IPS DF 19.7 (cell line): Measurements from ENCODE around the gene CPA1.

ENCODE experiments used
- DNase-seq: peaks from one replicate; pipeline ENCODE4 v3.0.0-alpha.2; 2013; ENCODE audit warnings: low read depth, low spot score

CPA1 gene

DNA sequence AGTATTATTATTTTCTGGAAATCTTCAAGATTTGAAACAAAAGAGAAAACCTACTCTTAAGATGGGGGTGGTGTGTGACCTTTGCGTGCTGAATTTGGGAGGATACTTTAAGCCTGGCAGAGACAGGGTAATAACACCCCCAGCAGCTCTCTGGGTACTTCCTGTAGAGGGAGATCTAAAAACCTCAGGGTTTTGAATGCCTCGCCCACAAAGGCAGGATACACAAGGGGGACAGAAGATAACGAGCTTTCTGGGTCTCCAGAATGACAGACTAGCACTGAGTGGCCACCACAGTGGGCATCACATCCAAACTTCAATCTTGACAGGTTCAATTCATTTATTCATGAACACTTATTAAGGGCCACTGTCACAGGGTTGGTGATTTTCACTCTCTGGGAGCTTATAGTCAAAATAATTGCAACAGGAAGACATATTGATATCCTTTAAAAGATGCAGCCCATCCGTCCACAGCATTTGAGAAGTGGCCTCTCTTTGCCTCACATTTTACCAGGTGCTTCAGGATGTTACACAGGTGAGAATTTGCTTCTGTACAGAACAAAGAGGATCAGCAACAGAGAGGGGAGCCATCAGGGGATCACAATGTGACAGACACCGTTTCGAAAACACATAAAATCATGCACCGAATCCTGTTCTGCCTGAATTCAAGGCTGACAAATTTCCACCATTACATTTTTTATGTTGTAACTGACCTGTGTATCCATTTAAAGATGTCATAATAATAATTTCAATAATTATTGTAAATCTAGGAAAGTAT is 14.3 kb downstream of the CPA1 start:
- no peak for DNase-seq

DNA sequence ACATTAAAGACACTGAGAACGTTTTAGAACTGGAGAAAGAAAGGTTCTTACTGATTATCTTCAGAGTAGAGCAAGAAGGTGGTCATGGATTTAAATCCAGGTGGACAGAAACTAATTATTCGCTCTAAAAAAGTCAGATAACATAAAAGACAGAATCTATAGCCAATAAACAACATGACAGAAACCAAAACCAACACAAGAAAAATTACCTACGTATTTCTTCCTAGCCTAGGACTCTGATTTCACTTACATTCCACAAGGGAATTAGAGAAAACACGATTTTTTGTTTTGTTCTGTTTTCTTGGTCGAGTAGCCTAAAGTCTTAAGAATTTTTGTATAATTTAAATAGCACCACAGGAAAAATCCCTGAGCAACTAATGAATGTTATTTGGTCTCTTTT is 15.1 kb downstream of the CPA1 start:
- DNase-seq, result no peak

DNA sequence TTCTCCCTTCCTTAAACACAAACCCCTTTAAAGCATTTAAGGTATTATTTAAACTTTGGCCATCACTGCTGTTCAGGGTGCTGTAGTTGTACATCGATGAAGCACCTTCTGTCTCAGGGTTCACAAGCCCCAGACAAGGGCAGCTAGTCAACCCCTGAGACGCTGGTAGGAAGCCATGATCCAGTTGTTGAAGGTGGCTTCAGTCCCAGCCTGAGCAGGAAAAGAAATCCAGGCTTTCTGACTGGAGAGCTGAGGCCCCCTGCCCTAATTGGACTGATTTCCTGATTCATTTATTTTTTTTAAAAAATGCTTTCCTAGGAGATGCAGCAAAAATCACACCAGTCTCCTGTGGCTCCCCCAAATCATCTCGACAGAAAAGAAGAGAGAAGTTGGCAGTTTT is 15.8 kb downstream of the CPA1 start:
- no peak for DNase-seq

DNA sequence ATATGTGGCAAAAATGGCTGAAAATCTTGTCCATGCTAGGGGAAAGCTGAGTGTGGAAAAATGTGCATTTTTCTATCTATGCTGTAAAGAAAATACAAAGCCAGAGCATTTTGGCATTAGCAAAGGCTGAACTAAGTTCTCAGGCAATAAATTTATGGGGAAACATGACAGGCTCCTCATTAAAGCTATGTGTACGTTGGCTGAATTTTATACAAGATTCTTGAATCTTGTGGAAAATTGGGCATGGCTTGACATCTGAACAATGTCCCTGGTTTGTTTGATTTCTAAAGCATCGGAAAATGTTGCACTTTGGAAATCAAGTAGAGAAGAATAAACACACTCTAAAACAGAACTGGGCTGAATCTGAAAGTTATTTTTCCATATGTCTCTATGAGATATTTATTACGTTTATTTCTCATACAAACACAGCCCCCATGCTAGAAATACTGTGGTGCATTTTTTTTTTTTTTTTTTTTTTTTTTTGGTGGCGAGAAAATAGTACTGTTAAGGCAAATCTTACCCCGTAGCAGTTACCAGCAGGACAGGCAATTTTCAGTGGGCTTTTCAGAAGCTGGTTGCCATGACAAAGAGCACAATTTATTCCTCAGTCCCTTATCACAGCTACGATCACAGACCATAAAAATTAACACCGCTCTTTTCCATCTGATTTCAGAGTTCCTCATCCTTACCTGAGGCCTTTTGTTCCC is 16.9 kb downstream of the CPA1 start:
- DNase-seq, result no peak

DNA sequence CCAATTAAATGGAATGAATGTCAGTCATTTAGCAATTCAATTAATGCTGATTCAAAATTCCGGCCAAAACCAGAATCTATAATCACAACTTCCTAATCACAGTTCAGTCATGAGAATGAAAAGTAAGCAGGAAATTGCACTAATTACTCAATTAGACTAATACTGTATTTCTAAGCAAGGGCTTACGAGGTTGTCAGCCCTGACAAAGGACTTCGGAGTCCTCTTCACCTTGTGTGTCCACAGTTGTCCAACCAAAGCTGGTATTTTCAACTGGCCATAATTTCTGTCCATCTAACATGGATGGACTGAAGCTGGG is 17.4 kb downstream of the CPA1 start:
- no peak for DNase-seq

DNA sequence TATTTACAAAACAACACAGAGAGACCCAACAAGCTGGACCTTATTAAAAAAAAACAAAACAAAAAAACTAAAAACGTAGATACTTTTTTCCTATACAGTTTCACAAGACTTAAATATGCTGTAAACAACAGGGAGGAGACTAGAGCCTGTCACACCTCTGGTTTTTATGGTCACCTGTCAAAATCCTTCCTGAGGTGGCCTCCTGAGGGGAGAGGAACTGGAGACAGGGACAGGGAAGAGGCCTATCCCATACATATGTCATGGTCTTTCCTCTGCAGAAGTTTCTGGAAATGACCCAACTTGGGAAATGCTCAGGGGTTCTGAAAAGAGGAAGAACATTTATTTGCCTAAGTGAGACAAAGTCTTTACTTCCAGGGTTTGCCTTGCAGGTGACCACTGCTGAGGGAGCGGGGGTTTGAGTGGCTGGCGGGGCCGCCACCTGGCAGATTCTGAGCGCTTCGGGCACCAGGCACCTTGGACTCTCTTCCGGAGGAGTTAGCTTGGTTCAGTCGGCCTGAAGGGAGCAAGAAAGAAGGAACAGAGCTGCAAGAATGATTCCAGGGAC is 18.3 kb downstream of the CPA1 start:
- no peak for DNase-seq

DNA sequence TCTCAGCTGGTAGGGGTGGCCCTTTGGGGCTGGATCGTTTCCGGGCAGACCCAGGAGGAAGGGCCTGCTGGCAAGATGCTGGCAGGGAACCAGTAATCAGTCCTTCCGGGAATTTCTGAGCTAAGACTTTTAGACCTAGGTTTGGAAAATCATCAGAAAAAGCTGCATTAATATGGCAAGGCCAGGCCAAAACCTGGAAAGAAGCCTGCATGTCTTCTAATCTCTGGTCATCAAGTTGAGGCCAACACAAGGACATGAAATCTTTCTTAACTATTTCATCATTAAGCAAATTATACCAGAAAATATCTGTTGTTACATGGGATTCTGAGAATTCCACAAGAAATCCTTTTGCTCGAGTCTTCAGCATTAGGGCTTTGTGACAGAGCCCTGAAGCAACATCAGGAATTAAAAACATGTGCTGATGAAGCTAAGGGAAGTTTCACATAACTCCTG is 19.9 kb downstream of the CPA1 start:
- DNase-seq, result no peak

DNA sequence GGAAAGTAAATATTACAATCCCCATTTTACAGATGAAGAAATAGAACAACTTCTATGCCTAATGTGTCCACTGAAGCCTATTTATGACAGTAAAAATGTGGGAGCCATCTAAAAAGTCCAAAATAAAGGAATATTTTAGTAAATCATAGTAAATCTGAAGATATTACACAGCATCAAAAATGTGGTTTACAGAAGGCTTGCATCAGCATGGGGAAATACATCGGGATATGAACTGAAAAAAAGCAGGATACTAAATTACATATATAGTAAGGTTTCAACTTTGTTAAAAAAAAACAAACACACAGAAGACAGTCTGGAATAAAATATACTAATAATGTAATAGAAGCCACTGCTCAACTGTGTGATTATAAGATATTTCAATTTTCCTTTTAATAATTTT is 20.8 kb downstream of the CPA1 start:
- DNase-seq, result no peak

DNA sequence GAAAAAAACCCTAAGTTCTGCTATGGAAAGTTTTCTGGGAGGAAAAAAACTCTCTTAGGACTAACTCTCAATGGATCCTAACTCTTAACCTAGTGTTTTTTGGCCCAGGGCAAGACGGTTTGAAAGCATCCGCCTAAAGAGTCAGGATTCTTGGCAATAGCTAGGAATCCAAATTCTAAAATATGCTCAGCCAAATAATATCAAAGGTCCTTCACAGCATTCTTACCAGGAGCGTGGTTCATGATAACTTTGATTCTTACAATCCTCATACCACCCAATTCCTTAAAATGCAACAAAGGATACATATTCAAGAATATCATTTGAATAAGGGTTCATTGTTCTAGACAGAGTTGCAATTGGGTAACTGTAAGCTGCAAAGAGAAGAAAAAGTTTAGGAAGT is 21.3 kb downstream of the CPA1 start:
- no peak for DNase-seq

DNA sequence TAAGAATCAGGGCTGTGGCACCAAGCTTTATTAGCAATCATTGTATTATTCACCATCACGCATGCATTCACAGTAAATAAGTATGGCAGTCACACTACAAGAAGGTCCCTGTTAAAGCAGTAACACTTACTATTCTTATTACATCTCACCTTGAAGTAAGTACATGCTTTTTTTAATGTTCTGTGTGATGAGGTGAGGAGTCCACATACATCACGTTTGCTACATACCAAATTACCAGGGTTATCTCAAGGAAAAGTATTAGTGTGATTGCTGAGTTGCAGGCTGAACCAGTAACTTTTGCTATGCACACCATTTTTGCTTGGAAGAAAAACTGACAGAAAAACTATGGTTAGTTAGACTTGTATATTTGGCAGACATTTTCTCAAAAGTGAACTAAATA is 24.7 kb downstream of the CPA1 start:
- no peak for DNase-seq

DNA sequence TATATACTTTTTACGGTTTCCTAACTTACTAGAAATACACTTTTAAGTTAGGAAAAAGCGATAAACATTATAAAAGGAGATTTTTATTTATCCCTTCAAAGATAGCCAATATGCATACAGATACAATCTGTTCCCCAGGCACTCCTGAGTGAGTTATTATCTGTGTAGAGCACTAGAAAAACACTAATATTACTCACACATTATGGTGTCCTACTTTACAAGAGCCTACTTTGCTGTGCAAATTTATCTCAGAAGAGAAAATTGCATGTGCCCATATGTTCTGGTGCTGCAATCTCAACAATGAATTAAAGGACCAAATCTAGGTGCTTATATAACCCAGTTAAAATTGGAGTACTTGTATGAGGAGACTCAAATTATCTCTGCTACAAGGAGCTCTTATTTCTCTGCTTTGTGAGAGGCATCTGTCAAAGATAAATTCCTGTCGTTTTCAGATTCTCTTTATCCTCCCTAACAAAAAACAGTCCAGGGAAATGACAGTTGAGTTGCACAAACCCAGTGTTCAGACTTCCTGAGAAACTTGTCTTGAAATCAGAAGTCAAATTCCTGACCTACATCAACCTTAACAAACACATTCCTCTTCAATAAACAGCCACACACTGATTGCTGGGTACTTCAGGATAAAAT is 28.9 kb downstream of the CPA1 start:
- no peak for DNase-seq

DNA sequence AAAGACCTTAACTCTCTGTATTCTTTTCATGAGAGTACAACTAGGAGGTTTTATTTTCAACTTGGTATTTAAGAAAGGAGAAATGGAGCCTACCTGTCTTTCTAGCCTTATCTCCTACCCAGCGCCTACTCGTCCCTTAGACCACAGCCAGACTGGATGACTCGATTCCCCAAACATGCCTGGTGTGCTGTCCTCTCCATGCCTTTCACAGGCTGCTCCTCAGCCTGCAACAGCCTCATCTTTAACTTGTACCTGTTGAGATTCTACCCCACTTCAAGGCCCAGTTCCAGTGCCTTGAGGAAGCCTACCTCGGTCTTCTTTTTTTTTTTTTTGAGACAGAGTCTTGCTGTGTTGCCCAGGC is 29.4 kb downstream of the CPA1 start:
- DNase-seq, result no peak

DNA sequence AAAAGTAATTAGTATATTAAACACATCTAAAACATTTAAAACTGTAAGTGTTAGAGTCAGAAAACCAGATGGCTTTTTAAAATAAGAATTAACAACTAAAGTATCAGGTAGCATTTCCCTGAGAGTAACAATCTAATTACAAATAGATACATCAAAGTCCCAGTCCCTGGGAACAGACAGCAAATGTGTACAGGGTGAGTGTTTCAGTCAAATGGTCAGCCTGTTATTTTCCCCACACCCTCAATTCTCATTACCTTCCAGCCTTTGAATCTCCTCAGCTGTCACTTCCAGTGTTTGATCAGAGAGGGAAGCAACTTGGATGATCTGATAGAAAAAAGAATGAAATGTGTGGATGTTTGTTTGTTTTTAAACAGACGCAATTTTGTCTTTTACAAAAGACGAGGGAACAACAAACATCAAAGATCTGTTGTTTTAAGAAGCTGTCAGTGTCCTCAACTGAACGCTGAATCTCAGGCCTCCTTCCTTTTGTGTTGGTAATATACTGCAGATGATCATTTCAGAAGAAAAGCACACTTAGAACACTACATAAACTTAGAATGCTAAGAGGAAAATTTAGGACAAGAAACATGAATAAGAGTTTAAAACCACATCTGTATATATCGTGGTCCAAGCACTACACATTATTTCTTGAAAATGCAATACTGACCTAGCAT is 30.7 kb downstream of the CPA1 start:
- DNase-seq, result no peak

DNA sequence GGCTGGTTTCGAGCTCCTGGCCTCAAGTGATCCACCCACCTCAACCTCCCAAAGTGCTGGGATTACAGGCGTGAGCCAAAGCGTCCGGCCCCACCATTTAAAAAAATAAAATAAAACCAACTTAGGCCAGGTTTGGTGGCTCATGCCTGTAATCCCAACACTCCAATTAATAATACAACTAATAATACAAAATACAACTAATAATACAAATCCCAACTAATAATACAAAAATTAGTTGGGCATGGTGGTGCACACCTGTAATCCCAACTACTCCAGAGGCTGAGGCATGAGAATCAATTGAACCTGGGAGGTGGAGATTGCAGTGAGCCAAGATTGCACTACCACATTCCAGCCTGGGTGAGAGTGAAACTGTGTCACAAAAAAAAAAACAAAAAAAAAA is 32.9 kb downstream of the CPA1 start:
- no peak for DNase-seq

DNA sequence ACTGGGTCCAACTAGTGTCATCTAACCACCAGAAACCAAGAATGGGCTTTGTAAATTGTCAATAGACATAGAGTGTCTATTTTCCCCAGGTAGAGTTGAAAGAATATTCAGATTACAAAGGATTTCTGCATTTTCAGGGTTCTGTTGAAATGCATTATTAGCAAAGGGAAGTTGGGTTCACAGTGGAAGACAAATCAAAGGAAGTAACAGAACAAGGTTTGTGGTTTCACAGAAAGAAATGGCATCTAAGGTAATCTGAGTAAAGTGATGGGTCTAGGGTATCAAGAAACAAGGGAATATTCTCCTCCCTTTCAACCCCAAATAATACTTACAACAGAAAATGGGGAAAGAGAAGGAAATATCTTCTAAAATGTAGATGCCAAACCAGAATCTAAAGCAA is 34.7 kb downstream of the CPA1 start:
- DNase-seq, result no peak

DNA sequence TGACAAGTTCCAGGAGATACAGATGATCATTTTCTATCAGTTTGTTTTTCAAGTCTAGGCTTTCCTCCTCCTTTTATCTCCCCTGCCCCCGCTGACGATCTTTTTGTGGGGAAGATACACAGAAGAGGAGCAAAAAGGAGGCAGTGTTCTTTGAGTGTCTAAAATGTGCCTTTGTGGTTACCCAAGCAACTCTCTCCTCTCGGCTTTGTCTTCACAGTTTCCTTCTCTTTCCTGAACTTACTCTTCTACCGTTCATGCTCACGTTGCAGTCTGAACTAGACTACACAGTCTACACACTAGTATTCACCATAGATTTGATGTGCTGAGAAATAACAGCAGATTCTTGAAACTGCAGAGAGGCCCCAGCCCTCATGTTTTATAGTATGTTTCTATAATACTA is 36.9 kb downstream of the CPA1 start:
- DNase-seq, result no peak

DNA sequence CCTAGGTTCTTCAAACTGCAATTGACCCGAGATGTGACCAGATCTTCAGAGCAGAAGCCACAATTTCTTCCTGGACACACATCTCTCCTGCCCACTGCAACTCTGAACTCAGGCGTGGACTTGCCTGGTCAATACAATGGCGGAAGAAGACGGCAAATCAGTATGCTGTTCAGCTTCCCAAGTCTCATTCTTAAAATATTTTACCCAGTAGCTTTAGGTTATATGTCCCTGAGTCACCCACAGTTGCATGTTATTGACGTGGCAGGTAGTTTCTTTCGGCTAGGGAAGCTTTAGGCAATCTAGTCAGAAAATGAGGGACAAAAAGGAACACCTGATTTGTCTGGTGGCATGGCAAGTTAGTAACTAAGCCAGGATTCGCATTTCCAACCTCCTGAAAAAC is 38.0 kb downstream of the CPA1 start:
- DNase-seq, result no peak

DNA sequence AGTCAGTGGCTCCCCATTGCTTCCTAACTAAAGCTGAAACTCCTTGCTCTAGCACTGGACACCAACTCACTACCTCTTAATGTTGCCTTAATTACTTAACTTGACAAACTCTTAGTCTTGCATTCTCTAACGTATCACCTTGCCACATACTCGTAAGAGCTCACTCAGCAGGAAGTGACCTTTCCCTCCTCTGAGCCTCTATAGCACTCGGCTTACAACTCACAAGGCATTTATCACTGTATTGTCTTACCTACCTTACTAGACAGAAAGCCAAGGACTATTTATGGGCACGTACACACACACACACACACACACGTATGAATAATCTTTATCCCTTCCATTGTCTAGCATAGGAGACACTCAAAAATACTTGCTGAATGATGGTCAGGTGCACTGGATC is 39.4 kb downstream of the CPA1 start:
- DNase-seq, result no peak

DNA sequence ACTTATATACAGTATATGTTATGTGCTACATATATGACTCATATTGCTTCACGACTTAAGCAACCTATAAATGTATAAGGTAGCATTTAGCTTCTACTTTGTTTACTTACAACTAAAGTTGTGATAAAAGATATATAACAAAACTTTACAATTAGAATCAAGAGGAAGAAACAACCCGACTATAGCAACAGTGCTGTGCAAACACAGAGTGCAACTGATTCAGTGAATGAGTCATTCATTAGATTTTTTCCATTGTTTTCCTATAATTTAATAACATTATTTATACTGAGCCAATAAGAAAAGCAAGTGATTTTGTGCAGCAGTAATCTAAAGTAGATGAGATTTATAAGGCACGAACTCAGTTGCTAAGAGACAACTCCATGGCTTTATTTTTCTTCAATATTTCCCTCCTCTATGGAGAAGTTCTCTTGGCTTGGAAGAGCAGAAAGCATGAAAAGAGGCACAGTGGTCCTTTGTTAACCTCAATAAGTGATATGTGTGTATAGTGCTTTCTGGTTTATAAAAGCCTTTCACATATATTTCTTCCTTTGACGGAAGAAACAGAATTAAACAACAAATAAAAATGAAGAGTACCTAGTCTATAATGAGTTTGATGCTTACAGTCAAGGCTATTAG is 40.8 kb downstream of the CPA1 start:
- no peak for DNase-seq

DNA sequence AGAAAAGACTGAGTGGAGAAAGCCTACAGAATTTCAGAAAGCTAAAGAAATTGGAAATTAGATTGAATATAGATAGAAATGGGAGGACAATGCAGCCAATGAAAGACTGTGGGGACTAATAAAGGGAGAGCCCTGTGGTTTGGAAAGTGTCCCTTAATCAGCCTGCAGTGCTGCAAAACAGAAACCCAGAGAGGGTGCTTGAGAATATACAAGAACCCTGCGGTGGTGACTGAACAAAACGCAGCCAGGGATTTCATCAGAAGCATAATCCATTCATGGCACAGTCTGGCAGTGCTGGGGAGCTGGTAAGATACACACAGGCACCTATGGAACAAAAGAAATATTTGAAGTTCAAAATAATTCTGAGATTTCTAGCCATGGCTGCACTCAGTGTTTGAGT is 41.4 kb downstream of the CPA1 start:
- no peak for DNase-seq

DNA sequence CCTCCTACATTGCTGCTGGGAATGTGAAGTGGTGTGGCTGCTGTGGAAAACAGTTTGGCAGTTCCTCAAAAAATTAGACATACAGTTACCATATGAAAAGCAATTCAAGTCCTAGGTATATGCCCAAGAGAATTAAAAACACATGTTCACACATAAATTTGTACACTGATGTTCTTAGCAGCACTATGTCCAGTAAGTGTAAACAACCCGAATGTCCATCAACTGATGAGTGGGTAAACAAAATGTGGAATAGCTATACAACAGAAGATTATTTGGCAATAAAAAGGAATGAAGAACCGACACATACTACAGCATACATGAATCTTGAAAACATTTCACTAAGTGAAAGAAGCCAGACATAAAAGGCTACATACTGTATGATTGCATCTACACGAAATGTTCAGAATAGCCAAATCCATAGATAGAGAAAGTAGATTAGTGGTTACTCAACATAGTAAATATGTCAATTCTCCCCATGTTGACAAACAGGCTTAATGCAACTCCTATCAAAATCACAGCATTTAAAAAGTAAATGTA is 43.3 kb downstream of the CPA1 start:
- DNase-seq, result no peak

DNA sequence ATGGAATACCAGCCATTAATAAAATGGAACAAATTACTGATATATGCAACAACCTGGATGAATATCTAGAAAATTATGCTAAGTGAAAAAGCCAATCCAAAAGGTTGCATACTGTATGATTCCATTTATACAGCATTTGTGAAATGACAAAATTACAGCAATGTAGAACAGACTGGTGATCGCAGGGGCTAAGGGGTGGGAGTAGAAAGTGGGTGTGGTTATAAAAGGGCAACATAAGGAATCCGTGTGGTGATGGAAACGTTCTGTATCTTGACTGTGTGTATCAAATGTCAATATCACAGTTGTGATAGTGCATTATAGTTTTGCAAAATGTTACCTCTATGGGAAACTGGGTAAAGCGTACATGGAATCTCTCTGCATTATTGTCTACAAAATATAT is 45.5 kb downstream of the CPA1 start:
- DNase-seq, result no peak
